SK-N-SH (cell line): ENCODE measurements around the gene PPP2R5D. TPM values are rescaled to one million over a fixed set of nuclear protein-coding genes. Genes with fewer than 3 reads are reported as not detected.

Experiments used
- CTCF ChIA-PET: fragments of 300-600, 350-600 bp; formaldehyde crosslinking; extraction: SDS; loops from one replicate; lab custom pipeline; 2021; lab: Yijun Ruan, JAX
- POLR2A ChIA-PET: fragments of 350-600 bp; sonication (Branson Sonifier 250); formaldehyde crosslinking; extraction: SDS; loops from one replicate; lab custom pipeline; 2020; ENCODE audit warnings: antibody characterized with exemption, inconsistent platforms; lab: Yijun Ruan, JAX
- DNase-seq: peaks from one replicate; pipeline ENCODE4 v3.0.0; 2012
- H2AFZ ChIP-seq: fragments of 200-600 bp; sonication (generic); 2 replicates; pipeline ENCODE4 v1.8.1; 2016; ENCODE audit warnings: antibody characterized with exemption, mild to moderate bottlenecking, low read depth
- H3F3A ChIP-seq: fragments of 200-600 bp; sonication (generic); replicated peaks from 2 replicates; pipeline ENCODE3; 2016; ENCODE audit warnings: antibody characterized with exemption, mild to moderate bottlenecking; ENCODE audit not compliant: insufficient read depth
- H3K27ac ChIP-seq, 2 experiments: fragments of 200-500 bp in 1 of 2; fragments of 200-600 bp in 1 of 2; sonication (Bioruptor generic) in 1 of 2; sonication (generic), shearing (Covaris generic) in 1 of 2; 2 replicates each; pipeline versions ENCODE4 v1.5.1 to v1.6.1; 2014 to 2016; ENCODE audit warnings: low read depth in 2 of 2, inconsistent platforms in 1 of 2, low read length in 1 of 2, mild to moderate bottlenecking in 1 of 2, mixed read lengths in 1 of 2
- H3K27me3 ChIP-seq: fragments of 200-600 bp; sonication (generic), shearing (Covaris generic); 2 replicates; pipeline ENCODE4 v1.6.1; 2016; ENCODE audit warnings: mixed run types; ENCODE audit not compliant: insufficient read depth
- H3K36me3 ChIP-seq, 2 experiments: fragments of 200-500 bp in 1 of 2; fragments of 200-600 bp in 1 of 2; sonication (Bioruptor generic) in 1 of 2; sonication (generic) in 1 of 2; replicated peaks in 1 of 2; 2 replicates each; pipeline versions ENCODE3 to v1.5.1; 2014 to 2016; ENCODE audit warnings: low read length in 1 of 2, mild to moderate bottlenecking in 1 of 2; ENCODE audit not compliant: insufficient read depth in 2 of 2, control insufficient read depth in 1 of 2
- H3K4me1 ChIP-seq, 2 experiments: fragments of 200-500 bp in 1 of 2; fragments of 200-600 bp in 1 of 2; sonication (Bioruptor generic) in 1 of 2; sonication (generic), shearing (Covaris generic) in 1 of 2; 2 replicates each; pipeline versions ENCODE4 v1.5.1 to v1.6.1; 2014 to 2016; ENCODE audit warnings: low read depth in 1 of 2, low read length in 1 of 2, mixed run types in 1 of 2; ENCODE audit not compliant: insufficient read depth in 2 of 2, control insufficient read depth in 1 of 2
- H3K4me2 ChIP-seq: fragments of 200-600 bp; sonication (generic), shearing (Covaris generic); 2 replicates; pipeline ENCODE4 v1.6.1; 2017; ENCODE audit warnings: mixed run types
- H3K4me3 ChIP-seq, 2 experiments: fragments of 200-500 bp in 1 of 2; fragments of 200-600 bp in 1 of 2; sonication (Bioruptor generic) in 1 of 2; sonication (generic), shearing (Covaris generic) in 1 of 2; 2 replicates each; pipeline versions ENCODE4 v1.5.1 to v1.8.1; 2014 to 2016; ENCODE audit warnings: low read depth in 2 of 2, inconsistent platforms in 1 of 2, low read length in 1 of 2, mild to moderate bottlenecking in 1 of 2, mixed read lengths in 1 of 2, moderate library complexity in 1 of 2
- H3K79me2 ChIP-seq: fragments of 200-600 bp; sonication (generic); 2 replicates; pipeline ENCODE4 v1.8.1; 2017; ENCODE audit warnings: mild to moderate bottlenecking; ENCODE audit not compliant: insufficient read depth
- H3K9ac ChIP-seq: fragments of 200-600 bp; sonication (generic); 2 replicates; pipeline ENCODE4 v1.6.1; 2017; ENCODE audit warnings: mixed run types
- H3K9me2 ChIP-seq: fragments of 200-600 bp; sonication (generic); 2 replicates; pipeline ENCODE4 v1.6.1; 2017; ENCODE audit warnings: mixed run types
- H3K9me3 ChIP-seq: fragments of 200-600 bp; sonication (generic); 2 replicates; pipeline ENCODE4 v1.6.1; 2017; ENCODE audit warnings: mixed run types, mild to moderate bottlenecking, moderate library complexity
- H4K20me1 ChIP-seq: fragments of 200-600 bp; sonication (generic); 2 replicates; pipeline ENCODE4 v1.6.1; 2017; ENCODE audit warnings: mild to moderate bottlenecking, mixed run types; ENCODE audit not compliant: insufficient read depth
- CTCF ChIP-seq: fragments of 200-600 bp; sonication (generic); IDR thresholded peaks from 2 replicates; pipeline ENCODE4 v1.6.1; 2017; ENCODE audit warnings: antibody characterized with exemption, mild to moderate bottlenecking, moderate library complexity
- ELF1 ChIP-seq: IDR thresholded peaks from 2 replicates; pipeline ENCODE4 v1.4.0; 2012
- EP300 ChIP-seq, 2 experiments: IDR thresholded peaks; 2 replicates each; pipeline versions ENCODE4 v1.4.0 to v1.6.1; 2012; ENCODE audit warnings: borderline replicate concordance in 1 of 2, low read depth in 1 of 2, low read length in 1 of 2
- EZH2phosphoT487 ChIP-seq: fragments of 200-600 bp; sonication (generic); IDR thresholded peaks from 2 replicates; pipeline ENCODE4 v1.6.1; 2017; ENCODE audit warnings: low read depth, mixed run types, mild to moderate bottlenecking, antibody characterized with exemption, moderate library complexity, borderline replicate concordance
- FOSL2 ChIP-seq: IDR thresholded peaks from 2 replicates; pipeline ENCODE4 v1.4.0; 2012; ENCODE audit warnings: low read depth, mild to moderate bottlenecking, moderate library complexity, borderline replicate concordance
- IRF3 ChIP-seq: fragments of 150-350 bp; IDR thresholded peaks from 2 replicates; pipeline ENCODE4 v1.6.1; 2016; ENCODE audit warnings: mild to moderate bottlenecking, low read depth, low read length
- JUND ChIP-seq: IDR thresholded peaks from 2 replicates; pipeline ENCODE4 v1.4.0; 2012
- MEF2A ChIP-seq: IDR thresholded peaks from 2 replicates; pipeline ENCODE4 v1.4.0; 2012; ENCODE audit warnings: low read depth, borderline replicate concordance
- NFIC ChIP-seq: IDR thresholded peaks from 2 replicates; pipeline ENCODE4 v1.4.0; 2012; ENCODE audit warnings: borderline replicate concordance
- RCOR1 ChIP-seq: fragments of 150-350 bp; IDR thresholded peaks from 2 replicates; pipeline ENCODE4 v1.6.1; 2017; ENCODE audit warnings: antibody characterized with exemption, low read length
- REST ChIP-seq: IDR thresholded peaks from 2 replicates; pipeline ENCODE4 v1.6.1; 2012; ENCODE audit warnings: mild to moderate bottlenecking, low read depth, low read length, moderate library complexity
- RXRA ChIP-seq: IDR thresholded peaks from 2 replicates; pipeline ENCODE4 v1.4.0; 2012; ENCODE audit warnings: low read depth, mild to moderate bottlenecking, borderline replicate concordance
- SMC3 ChIP-seq: IDR thresholded peaks from 2 replicates; pipeline ENCODE4 v1.6.1; 2012; ENCODE audit warnings: low read depth, low read length, improper control_type of control experiment
- TCF12 ChIP-seq: IDR thresholded peaks from 2 replicates; pipeline ENCODE4 v1.4.0; 2012
- TEAD4 ChIP-seq: IDR thresholded peaks from 2 replicates; pipeline ENCODE4 v1.4.0; 2012; ENCODE audit warnings: mild to moderate bottlenecking, borderline replicate concordance; ENCODE audit not compliant: insufficient read depth
- YY1 ChIP-seq: IDR thresholded peaks from 2 replicates; pipeline ENCODE4 v1.4.0; 2012; ENCODE audit warnings: low read depth, mild to moderate bottlenecking
- ZBTB33 ChIP-seq: IDR thresholded peaks from 2 replicates; pipeline ENCODE4 v1.4.0; 2012; ENCODE audit warnings: low read depth, borderline replicate concordance
- WGBS: methylation state at CpG from one replicate; pipeline ENCODE4 v1.1.6; 2017; ENCODE audit warnings: low lambda C conversion rate; 5-methylcytosine and 5-hydroxymethylcytosine counted together
- polyA plus RNA-seq, 3 experiments: library from polyadenylated mRNA; depleted of rRNA; stranded (reverse); fragments of >200 nt; gene quantifications; 2 replicates each; pipeline ENCODE4 v1.2.3, GENCODE V29; 2012
- TF ChIP-seq, protein P1 (sequence below): IDR thresholded peaks from 2 replicates; pipeline ENCODE4; 2012

The PPP2R5D gene
- polyA plus RNA-seq, 1 of the 3 experiments (the other 2 are of a cell fraction) = 37.6 TPM

GRCh38 chr6:42959917-42960242, 24.5 kb upstream of the PPP2R5D start:
- no peaks in the 10 kb centered on the region for H3K79me2 ChIP-seq
- H3K9ac ChIP-seq = no peak overlapping the region
- no peak overlapping the region for H3K27ac ChIP-seq
- peaks cover 0 to 10% of the 10 kb centered on the region in 2 experiments for H3K36me3 ChIP-seq
- H3K4me1 ChIP-seq = peaks cover 0 to 7% of the 10 kb centered on the region in 2 experiments; a peak in 1 of 4 replicates
- H3K9me2 ChIP-seq = no peaks in the 10 kb centered on the region
- POLR2A ChIA-PET = interaction anchor here (1.2 to 1.5 kb wide), 2 partner anchors 15 to 19 kb away, joined by 3 to 5 read pairs; partner anchors contain the start of gene PEX6
- H4K20me1 ChIP-seq = no peaks in the 10 kb centered on the region
- 90% methylated on average over 13 of the region's 13 CpGs for WGBS
- H3K9me3 ChIP-seq = no peaks in the 10 kb centered on the region
- H3K27me3 ChIP-seq = no peaks in the 10 kb centered on the region
- H2AFZ ChIP-seq = no peak overlapping the region
- no peak overlapping the region for H3K4me3 ChIP-seq
- DNase-seq = no peak
- H3K4me2 ChIP-seq = no peak overlapping the region
- TF ChIP-seq ELF1 (no peak), CTCF (no peak), YY1 (no peak), REST (no peak), TEAD4 (no peak), EZH2phosphoT487 (no peak), IRF3 (no peak), RCOR1 (no peak), JUND (no peak), TCF12 (no peak), EP300 (IDR thresholded peaks at IDR 0.05; ENCODE audit: borderline replicate concordance in 1 of 2, low read depth in 1 of 2, low read length in 1 of 2) (no peak), MEF2A (no peak), SMC3 (no peak), RXRA (no peak), NFIC (no peak), ZBTB33 (no peak), FOSL2 (no peak)
- TF ChIP-seq, protein P1, sequence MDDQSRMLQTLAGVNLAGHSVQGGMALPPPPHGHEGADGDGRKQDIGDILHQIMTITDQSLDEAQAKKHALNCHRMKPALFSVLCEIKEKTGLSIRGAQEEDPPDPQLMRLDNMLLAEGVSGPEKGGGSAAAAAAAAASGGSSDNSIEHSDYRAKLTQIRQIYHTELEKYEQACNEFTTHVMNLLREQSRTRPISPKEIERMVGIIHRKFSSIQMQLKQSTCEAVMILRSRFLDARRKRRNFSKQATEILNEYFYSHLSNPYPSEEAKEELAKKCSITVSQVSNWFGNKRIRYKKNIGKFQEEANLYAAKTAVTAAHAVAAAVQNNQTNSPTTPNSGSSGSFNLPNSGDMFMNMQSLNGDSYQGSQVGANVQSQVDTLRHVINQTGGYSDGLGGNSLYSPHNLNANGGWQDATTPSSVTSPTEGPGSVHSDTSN = no peak
- no peaks in the 10 kb centered on the region for H3F3A ChIP-seq
- CTCF ChIA-PET = interaction anchor here (1.1 kb wide), 1 partner anchor 170 kb away, joined by 3 read pairs; no protein-coding TSS in a partner anchor
